H1 (cell line): ENCODE data around the gene OR13C3. TPM values are rescaled to one million over a fixed set of nuclear protein-coding genes. Genes with fewer than 3 reads are reported as not detected.

Experiments
- CTCF ChIA-PET: fragments of 300-600 bp; sonication (Branson Sonifier 250); formaldehyde crosslinking; loops from one replicate; lab custom pipeline; 2021; ENCODE audit not compliant: partially characterized antibody; lab: Charles Lee
- POLR2A ChIA-PET: fragments of 300-600 bp; sonication (Branson Sonifier 250); formaldehyde crosslinking; loops from one replicate; lab custom pipeline; 2021; ENCODE audit warnings: inconsistent platforms; ENCODE audit not compliant: partially characterized antibody; lab: Charles Lee
- DNase-seq, 2 experiments: peaks; one replicate each; pipeline versions ENCODE4 v3.0.0 to v3.0.0-alpha.2; 2010 to 2022; ENCODE audit warnings: low spot score in 2 of 2, low read depth in 1 of 2, mixed read lengths in 1 of 2
- FAIRE-seq: peaks from 2 replicates; lab custom pipeline; 2011; peaks lifted over from hg19 to GRCh38; lab: Jason Lieb, UNC
- H2AFZ ChIP-seq: 2 replicates; pipeline ENCODE4 v1.8.1; 2012; ENCODE audit warnings: low read length, inconsistent platforms
- H2AK5ac ChIP-seq: 2 replicates; pipeline ENCODE4 v1.6.1; 2013; ENCODE audit warnings: low read depth, low read length
- H2BK120ac ChIP-seq: replicated peaks from 2 replicates; pipeline ENCODE3; 2013; ENCODE audit warnings: low read depth, low read length, inconsistent platforms
- H2BK12ac ChIP-seq: 2 replicates; pipeline ENCODE4 v1.6.1; 2013; ENCODE audit warnings: low read depth, low read length
- H2BK15ac ChIP-seq: 2 replicates; pipeline ENCODE4 v1.6.1; 2013; ENCODE audit warnings: low read length
- H2BK20ac ChIP-seq: 2 replicates; pipeline ENCODE4 v1.6.1; 2013; ENCODE audit warnings: low read length
- H2BK5ac ChIP-seq: 2 replicates; pipeline ENCODE4 v1.6.1; 2013; ENCODE audit warnings: low read depth, low read length
- H3K14ac ChIP-seq: 2 replicates; pipeline ENCODE4 v1.6.1; 2013; ENCODE audit warnings: inconsistent platforms; ENCODE audit not compliant: insufficient read length
- H3K18ac ChIP-seq: 2 replicates; pipeline ENCODE4 v1.6.1; 2013; ENCODE audit warnings: low read length; ENCODE audit errors: extremely low read depth
- H3K23ac ChIP-seq: 2 replicates; pipeline ENCODE4 v1.6.1; 2013; ENCODE audit warnings: inconsistent platforms; ENCODE audit not compliant: insufficient read length
- H3K23me2 ChIP-seq: 2 replicates; pipeline ENCODE4 v1.6.1; 2013; ENCODE audit warnings: low read depth, low read length
- H3K27ac ChIP-seq: 2 replicates; pipeline ENCODE4 v1.6.1; 2011; ENCODE audit warnings: low read depth, low read length, inconsistent platforms
- H3K27me3 ChIP-seq, 4 experiments: replicated peaks in 1 of 4; 1 replicate in 1 of 4; 2 replicates in 3 of 4; pipeline versions ENCODE4 v1.6.1 to v1.8.1; 2011 to 2013; ENCODE audit warnings: low read length in 3 of 4, mild to moderate bottlenecking in 3 of 4, inconsistent platforms in 2 of 4, mixed read lengths in 2 of 4, moderate library complexity in 1 of 4; ENCODE audit not compliant: control insufficient read depth in 3 of 4, insufficient read depth in 3 of 4; ENCODE audit errors: extremely low read depth in 1 of 4
- H3K36me3 ChIP-seq, 4 experiments: 2 replicates each; pipeline versions ENCODE4 v1.6.1 to v1.8.1; 2011 to 2013; ENCODE audit warnings: mild to moderate bottlenecking in 4 of 4, low read length in 3 of 4, moderate library complexity in 2 of 4, control low read depth in 1 of 4, inconsistent platforms in 1 of 4; ENCODE audit not compliant: insufficient read depth in 4 of 4, control insufficient read depth in 2 of 4
- H3K4ac ChIP-seq: replicated peaks from 2 replicates; pipeline ENCODE3; 2013; ENCODE audit warnings: low read length, low read depth, mixed read lengths, inconsistent platforms; ENCODE audit not compliant: insufficient read length
- H3K4me1 ChIP-seq, 4 experiments: replicated peaks in 1 of 4; 1 replicate in 1 of 4; 2 replicates in 3 of 4; pipeline versions ENCODE4 v1.6.1 to v1.8.1; 2011 to 2013; ENCODE audit warnings: low read length in 3 of 4, inconsistent platforms in 2 of 4, mixed read lengths in 1 of 4; ENCODE audit not compliant: insufficient read depth in 4 of 4, control insufficient read depth in 3 of 4
- H3K4me2 ChIP-seq, 2 experiments: 2 replicates each; pipeline versions ENCODE4 v1.6.1 to v1.8.1; 2011 to 2013; ENCODE audit warnings: low read depth in 2 of 2, low read length in 2 of 2, control low read depth in 1 of 2, inconsistent platforms in 1 of 2, mild to moderate bottlenecking in 1 of 2; ENCODE audit not compliant: insufficient read depth in 1 of 2
- H3K4me3 ChIP-seq, 4 experiments: fragments of 200-600, 300-600 bp in 1 of 4; sonication (generic), shearing (Covaris generic), sonication (Bioruptor Twin) in 1 of 4; 2 replicates each; pipeline versions ENCODE4 v1.5.1 to v1.8.1; 2011 to 2016; ENCODE audit warnings: low read length in 4 of 4, low read depth in 3 of 4, control low read depth in 2 of 4, inconsistent platforms in 2 of 4, mild to moderate bottlenecking in 2 of 4, mixed read lengths in 1 of 4, moderate library complexity in 1 of 4; ENCODE audit not compliant: insufficient read depth in 2 of 4; ENCODE audit errors: extremely low read depth in 1 of 4
- H3K56ac ChIP-seq: replicated peaks from 2 replicates; pipeline ENCODE3; 2013; ENCODE audit warnings: low read depth, mild to moderate bottlenecking, mixed read lengths, low read length, inconsistent platforms; ENCODE audit not compliant: insufficient read length
- H3K79me1 ChIP-seq: 2 replicates; pipeline ENCODE4 v1.6.1; 2013; ENCODE audit warnings: low read depth, low read length, control low read depth
- H3K79me2 ChIP-seq, 2 experiments: 2 replicates each; pipeline versions ENCODE4 v1.6.1 to v1.8.1; 2012 to 2013; ENCODE audit warnings: low read length in 2 of 2, mild to moderate bottlenecking in 2 of 2, inconsistent platforms in 1 of 2; ENCODE audit not compliant: insufficient read depth in 2 of 2, control insufficient read depth in 1 of 2
- H3K9ac ChIP-seq, 4 experiments: replicated peaks in 1 of 4; 1 replicate in 1 of 4; 2 replicates in 3 of 4; pipeline versions ENCODE4 v1.6.1 to v1.8.1; 2011 to 2013; ENCODE audit warnings: low read depth in 3 of 4, low read length in 3 of 4, control low read depth in 2 of 4, mild to moderate bottlenecking in 2 of 4, moderate library complexity in 2 of 4, inconsistent platforms in 1 of 4; ENCODE audit errors: extremely low read depth in 1 of 4
- H3K9me3 ChIP-seq, 2 experiments: 2 replicates each; pipeline versions ENCODE4 v1.6.1 to v1.8.1; 2012 to 2013; ENCODE audit warnings: mild to moderate bottlenecking in 2 of 2, moderate library complexity in 2 of 2, control low read depth in 1 of 2, inconsistent platforms in 1 of 2, low read depth in 1 of 2, low read length in 1 of 2, mixed read lengths in 1 of 2; ENCODE audit not compliant: insufficient read depth in 2 of 2
- H4K20me1 ChIP-seq, 2 experiments: replicated peaks in 1 of 2; 2 replicates each; pipeline versions ENCODE3 to v1.8.1; 2011 to 2013; ENCODE audit warnings: inconsistent platforms in 2 of 2, low read length in 2 of 2, mild to moderate bottlenecking in 1 of 2; ENCODE audit not compliant: insufficient read depth in 2 of 2, control insufficient read depth in 1 of 2
- H4K5ac ChIP-seq: 2 replicates; pipeline ENCODE4 v1.6.1; 2013; ENCODE audit warnings: low read length, low read depth, mixed read lengths, inconsistent platforms; ENCODE audit not compliant: insufficient read length
- H4K8ac ChIP-seq: 2 replicates; pipeline ENCODE4 v1.8.0; 2013; ENCODE audit warnings: mild to moderate bottlenecking, moderate library complexity, low read length, inconsistent platforms; ENCODE audit not compliant: insufficient read depth; ENCODE audit errors: extremely low read depth
- H4K91ac ChIP-seq: replicated peaks from 2 replicates; pipeline ENCODE3; 2013; ENCODE audit warnings: low read length, mixed read lengths, inconsistent platforms; ENCODE audit not compliant: insufficient read length
- CBX5 ChIP-seq: fragments of 300-800, 300-1000 bp; sonication (generic); IDR thresholded peaks from 2 replicates; pipeline ENCODE4 v1.7.1; 2016; ENCODE audit warnings: antibody characterized with exemption, low read length, low read depth
- CTBP2 ChIP-seq: IDR thresholded peaks from 2 replicates; pipeline ENCODE4 v1.7.0; 2011; ENCODE audit warnings: borderline replicate concordance, mild to moderate bottlenecking, moderate library complexity, mixed read lengths, low read length; ENCODE audit not compliant: insufficient read depth, insufficient read length
- FOSL1 ChIP-seq: IDR thresholded peaks from 2 replicates; pipeline ENCODE4 v1.6.1; 2011; ENCODE audit warnings: mild to moderate bottlenecking, low read depth, low read length, moderate library complexity; ENCODE audit not compliant: insufficient read depth
- HDAC2 ChIP-seq, 2 experiments: fragments of 300-600 bp in 1 of 2; sonication (generic) in 1 of 2; IDR thresholded peaks; 2 replicates each; pipeline ENCODE4 v1.6.1; 2011 to 2012; ENCODE audit warnings: low read depth in 2 of 2, low read length in 2 of 2, mild to moderate bottlenecking in 2 of 2, moderate library complexity in 2 of 2, borderline replicate concordance in 1 of 2, inconsistent platforms in 1 of 2
- KDM4A ChIP-seq: IDR thresholded peaks from one replicate; pipeline ENCODE4 v1.7.1; 2012; ENCODE audit warnings: low read depth, mild to moderate bottlenecking, moderate library complexity, low read length, inconsistent platforms; ENCODE audit not compliant: severe bottlenecking
- NRF1 ChIP-seq: IDR thresholded peaks from 2 replicates; pipeline ENCODE4 v1.6.1; 2011; ENCODE audit warnings: mild to moderate bottlenecking, low read depth, low read length, improper control_type of control experiment
- POU5F1 ChIP-seq: IDR thresholded peaks from 2 replicates; pipeline ENCODE4 v1.6.1; 2011; ENCODE audit warnings: low read depth, mild to moderate bottlenecking, low read length, moderate library complexity
- SIN3A ChIP-seq, 2 experiments: IDR thresholded peaks in 1 of 2; conservative IDR thresholded peaks in 1 of 2; 2 replicates each; pipeline ENCODE4 v1.6.1; 2011 to 2012; ENCODE audit warnings: low read length in 2 of 2, improper control_type of control experiment in 1 of 2, low read depth in 1 of 2, mild to moderate bottlenecking in 1 of 2
- SP1 ChIP-seq: IDR thresholded peaks from 2 replicates; pipeline ENCODE4 v1.6.1; 2011; ENCODE audit warnings: low read depth, low read length
- SUZ12 ChIP-seq: fragments of 200-600 bp; sonication (generic); IDR thresholded peaks from 2 replicates; pipeline ENCODE4 v1.6.1; 2012; ENCODE audit warnings: mild to moderate bottlenecking, inconsistent platforms, low read length, moderate library complexity, mixed read lengths
- TAF7 ChIP-seq: optimal IDR thresholded peaks from 2 replicates; pipeline ENCODE3; 2011; ENCODE audit warnings: low read depth, mild to moderate bottlenecking, inconsistent platforms, low read length, moderate library complexity, borderline replicate concordance
- TEAD4 ChIP-seq: IDR thresholded peaks from 2 replicates; pipeline ENCODE4 v1.6.1; 2012; ENCODE audit warnings: low read depth, low read length, inconsistent platforms, mixed read lengths
- USF2 ChIP-seq: IDR thresholded peaks from 2 replicates; pipeline ENCODE4 v1.6.1; 2011; ENCODE audit warnings: low read length, improper control_type of control experiment
- WGBS, 2 experiments: shearing (Covaris generic) in 1 of 2; methylation state at CpG; one replicate each; pipeline versions ENCODE4 v1.1.6 to v1.1.7; 2013 to 2015; ENCODE audit warnings: low lambda C conversion rate in 2 of 2, mixed read lengths in 2 of 2, inconsistent platforms in 1 of 2, low coverage in 1 of 2, missing lambda C conversion rate in 1 of 2; ENCODE audit not compliant: insufficient replicate concordance in 2 of 2, insufficient coverage in 1 of 2, insufficient read length in 1 of 2; ENCODE audit errors: extremely low coverage in 1 of 2, missing lambda C conversion rate in 1 of 2; 5-methylcytosine and 5-hydroxymethylcytosine counted together
- polyA plus RNA-seq, 7 experiments: library from polyadenylated mRNA; depleted of rRNA in 3 of 7; stranded (reverse) in 5 of 7; unstranded in 2 of 7; fragments of >200 nt in 5 of 7; fragments of 200-250 nt in 2 of 7; gene quantifications; 1 replicate in 5 of 7; 2 replicates in 1 of 7; 4 replicates in 1 of 7; pipeline versions ENCODE4 v1.2.1 to v1.2.3, GENCODE V29; 2011 to 2013; ENCODE audit warnings: missing spikeins in 2 of 7, mixed read lengths in 2 of 7
- total RNA-seq: library from RNA; stranded (reverse); fragmentation: NEBNext Ultra II Directional; extraction: Animal tissue kit (Norgen Biotek cat#: 25700); gene quantifications from 2 replicates; pipeline ENCODE4 v1.2.1, GENCODE V29; 2021

OR13C3 gene
- total and polyA plus RNA-seq, 2 of the 8 experiments (the other 6 are each of a cell fraction or from before 2014, with no cell fraction given), result not detected

GRCh38 chr9:104514901-104515300 is 21.8 kb downstream of the OR13C3 start:
- no peak for DNase-seq
- no peak for FAIRE-seq
- Histone ChIP-seq H3K27ac (no peak overlapping the region), H3K27me3 (no peaks in the 10 kb centered on the region), H2AK5ac (no peak overlapping the region), H4K5ac (no peak overlapping the region), H2BK5ac (no peak overlapping the region), H3K9me3 (no peaks in the 10 kb centered on the region), H3K18ac (no peak overlapping the region), H3K23ac (no peak overlapping the region), H2BK15ac (no peak overlapping the region), H4K91ac (no peak overlapping the region), H4K20me1 (no peaks in the 10 kb centered on the region), H3K4me1 (no peaks in the 10 kb centered on the region), H3K14ac (no peak overlapping the region), H3K36me3 (no peaks in the 10 kb centered on the region), H3K4ac (no peak overlapping the region), H3K56ac (no peak overlapping the region), H3K4me2 (no peak overlapping the region), H2BK120ac (no peak overlapping the region), H4K8ac (no peak overlapping the region), H3K79me1 (no peaks in the 10 kb centered on the region), H3K79me2 (no peaks in the 10 kb centered on the region), H2BK12ac (no peak overlapping the region), H2BK20ac (no peak overlapping the region), H3K23me2 (no peaks in the 10 kb centered on the region), H3K9ac (no peak overlapping the region), H2AFZ (no peak overlapping the region), H3K4me3 (no peak overlapping the region)
- POLR2A ChIA-PET, result no interaction called here
- CTCF ChIA-PET, result no interaction called here
- WGBS, 2 experiments, result 80% methylated on average over 5 of the region's 5 CpGs; no CpG with 5 or more reads in 1 of the 2 experiments
- TF ChIP-seq POU5F1 (no peak), SIN3A (conservative IDR thresholded peaks at IDR 0.05 in 1 of 2, IDR thresholded peaks at IDR 0.05 in 1 of 2; ENCODE audit: low read depth in 1 of 2, low read length in 2 of 2) (no peak), SUZ12 (no peak), FOSL1 (no peak), KDM4A (no peak), TAF7 (no peak), HDAC2 (IDR thresholded peaks at IDR 0.05; ENCODE audit: borderline replicate concordance in 1 of 2, low read depth in 2 of 2, low read length in 2 of 2) (no peak), NRF1 (no peak), USF2 (no peak), CTBP2 (no peak), CBX5 (no peak), SP1 (no peak), TEAD4 (no peak)
